ENCODE results near the gene C1orf167. TPM values are rescaled to one million over a fixed set of nuclear protein-coding genes. Genes with fewer than 3 reads are reported as not detected.

Gene C1orf167
- total RNA-seq, 1 donor from 2014 or later: not detected

- H3K36me3 Mint-ChIP-seq (ENCODE audit: unreplicated experiment): peaks cover 5% of the 10 kb centered on the region
- DNase-seq: no peak
These were observed 75.9 kb downstream of the C1orf167 start for GRCh38 chr1:11837767-11838348.

DNA sequence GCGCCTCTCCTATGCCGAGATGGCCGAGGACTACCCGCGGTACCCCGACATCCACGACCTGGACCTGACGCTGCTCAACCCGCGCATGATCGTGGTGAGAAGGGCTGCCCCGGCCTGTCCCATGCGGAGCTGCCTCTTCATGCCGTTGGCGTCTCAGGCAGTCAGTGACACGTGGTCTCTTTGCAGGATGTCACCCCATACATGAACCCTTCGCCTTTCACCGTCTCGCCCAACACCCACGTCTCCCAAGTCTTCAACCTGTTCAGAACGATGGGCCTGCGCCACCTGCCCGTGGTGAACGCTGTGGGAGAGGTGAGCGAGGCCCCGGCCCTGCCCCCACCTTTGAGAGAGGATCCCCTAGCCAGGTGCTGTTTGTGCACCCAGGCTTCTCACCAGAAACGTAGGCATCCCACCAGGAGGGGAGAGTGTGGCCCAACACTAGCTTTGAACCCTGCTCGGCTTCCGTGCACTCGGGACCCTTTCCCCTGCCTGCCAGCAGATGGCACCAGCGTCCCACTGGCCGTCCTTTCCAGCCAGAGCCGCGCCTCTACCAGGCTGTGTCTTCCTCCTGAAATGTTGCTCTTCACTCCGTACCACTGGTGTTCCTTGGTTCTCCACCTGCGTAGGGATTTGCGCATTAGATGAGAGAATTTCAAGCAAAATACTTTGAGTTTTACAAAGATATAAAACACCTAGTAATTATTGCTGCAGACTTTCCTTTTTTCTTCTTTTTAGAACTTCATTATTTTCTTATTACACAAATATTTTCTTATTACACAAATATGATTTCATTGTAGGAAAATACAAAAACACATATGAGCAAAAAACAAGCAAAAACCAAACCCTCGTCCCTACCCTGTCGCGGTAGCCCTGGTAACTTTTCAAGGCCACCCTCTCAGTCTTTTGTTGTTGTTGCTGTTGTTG, 76.6 kb downstream of the C1orf167 start:
- Mint-ChIP-seq H3K9me3 (ENCODE audit: unreplicated experiment) (peaks cover 4% of the 10 kb centered on the region), H3K27me3 (ENCODE audit: unreplicated experiment) (peaks cover 10% of the 10 kb centered on the region), H3K4me1 (ENCODE audit: low read depth, unreplicated experiment) (no peaks in the 10 kb centered on the region), H3K27ac (ENCODE audit: unreplicated experiment) (peak overlapping the region; percentile 55), H3K4me3 (ENCODE audit: unreplicated experiment) (no peak overlapping the region), H3K36me3 (ENCODE audit: unreplicated experiment) (peaks cover 5% of the 10 kb centered on the region)
- peak; percentile 83 for TF ChIP-seq CTCF (IDR thresholded peaks at IDR 0.05; ENCODE audit: partially characterized antibody, unreplicated experiment)
- DNase-seq: peak; percentile 89

More at GRCh38 chr1:11837767-11838348, 75.9 kb downstream of the C1orf167 start:
- Mint-ChIP-seq H3K9me3 (ENCODE audit: unreplicated experiment) (peaks cover 4% of the 10 kb centered on the region), H3K4me1 (ENCODE audit: low read depth, unreplicated experiment) (no peaks in the 10 kb centered on the region), H3K27ac (ENCODE audit: unreplicated experiment) (no peak overlapping the region), H3K4me3 (ENCODE audit: unreplicated experiment) (no peak overlapping the region), H3K27me3 (ENCODE audit: unreplicated experiment) (peaks cover 8% of the 10 kb centered on the region)
- TF ChIP-seq CTCF (IDR thresholded peaks at IDR 0.05; ENCODE audit: partially characterized antibody, unreplicated experiment): no peak

Other genes with a start within 250 kb of the C1orf167 start
- gene FBXO2, start 107.8 kb upstream of the C1orf167 start, total RNA-seq (ENCODE audit: unreplicated experiment): 22.2 TPM
- 51.7 TPM for gene FBXO44, start 107.3 kb upstream of the C1orf167 start, total RNA-seq (ENCODE audit: unreplicated experiment)
- 1.3 TPM for gene FBXO6, start 98.0 kb upstream of the C1orf167 start, total RNA-seq (ENCODE audit: unreplicated experiment)
- 90.2 TPM for gene MAD2L2, start 81.0 kb upstream of the C1orf167 start, total RNA-seq (ENCODE audit: unreplicated experiment)
- 111 TPM for gene DRAXIN, start 70.5 kb upstream of the C1orf167 start, total RNA-seq (ENCODE audit: unreplicated experiment)
- gene AGTRAP, start 26.1 kb upstream of the C1orf167 start, total RNA-seq (ENCODE audit: unreplicated experiment): 6.1 TPM
- 83.2 TPM for gene MTHFR, start 43.8 kb downstream of the C1orf167 start, total RNA-seq (ENCODE audit: unreplicated experiment)
- gene CLCN6, start 44.0 kb downstream of the C1orf167 start, total RNA-seq (ENCODE audit: unreplicated experiment): 94.3 TPM
- gene NPPA, start 85.6 kb downstream of the C1orf167 start, total RNA-seq (ENCODE audit: unreplicated experiment): not detected
- not detected for gene NPPB, start 96.8 kb downstream of the C1orf167 start, total RNA-seq (ENCODE audit: unreplicated experiment)
- 35.7 TPM for gene KIAA2013, start 164.2 kb downstream of the C1orf167 start, total RNA-seq (ENCODE audit: unreplicated experiment)
- 113 TPM for gene PLOD1, start 172.5 kb downstream of the C1orf167 start, total RNA-seq (ENCODE audit: unreplicated experiment)
- gene MFN2, start 218.3 kb downstream of the C1orf167 start, total RNA-seq (ENCODE audit: unreplicated experiment): 61.9 TPM